Muscle of leg (tissue), 11 donors: ENCODE results near the gene TICAM2. TPM values are rescaled to one million over a fixed set of nuclear protein-coding genes. Genes with fewer than 3 reads are reported as not detected.

Experiments
- DNase-seq: peaks from one replicate; pipeline ENCODE4 v3.0.0; 2013
- H3K27ac ChIP-seq: one replicate; pipeline ENCODE4 v1.5.1; 2013; ENCODE audit warnings: mild to moderate bottlenecking, low read length, control low read depth
- H3K27me3 ChIP-seq: one replicate; pipeline ENCODE4 v1.6.1; 2013; ENCODE audit warnings: low read length; ENCODE audit not compliant: control insufficient read depth, insufficient read depth
- H3K36me3 ChIP-seq: one replicate; pipeline ENCODE4 v1.6.1; 2013; ENCODE audit warnings: low read length; ENCODE audit not compliant: control insufficient read depth, insufficient read depth
- H3K4me1 ChIP-seq: one replicate; pipeline ENCODE4 v1.6.1; 2013; ENCODE audit warnings: low read length; ENCODE audit not compliant: control insufficient read depth, insufficient read depth
- H3K4me3 ChIP-seq: one replicate; pipeline ENCODE4 v1.5.1; 2013; ENCODE audit warnings: low read length, control low read depth
- H3K9me3 ChIP-seq: replicated peaks from 2 replicates; pipeline ENCODE4 v1.6.1; 2013; ENCODE audit warnings: low read depth, low read length; ENCODE audit not compliant: control insufficient read depth
- WGBS: methylation state at CpG from one replicate; pipeline ENCODE4 v1.1.5; 2013; ENCODE audit warnings: missing lambda C conversion rate; ENCODE audit not compliant: insufficient coverage; 5-methylcytosine and 5-hydroxymethylcytosine counted together
- polyA plus RNA-seq, 8 donors: library from polyadenylated mRNA; unstranded; fragments of 120-200 nt; gene quantifications; one replicate each; pipeline versions ENCODE4 v1.2.1 to v1.2.3, GENCODE V29; 2013; ENCODE audit warnings: inconsistent platforms in 1 of 8, low replicate concordance in 1 of 8; ENCODE audit not compliant: insufficient read length in 8 of 8, insufficient read depth in 1 of 8
- total RNA-seq: library from RNA; stranded (reverse); fragments of 120-200 nt; gene quantifications from one replicate; pipeline ENCODE4 v1.2.4, GENCODE V29; 2013

The TICAM2 gene
- total and polyA plus RNA-seq, 9 donors, result 3.3 to 7.9 (median 6.4) TPM

DNA sequence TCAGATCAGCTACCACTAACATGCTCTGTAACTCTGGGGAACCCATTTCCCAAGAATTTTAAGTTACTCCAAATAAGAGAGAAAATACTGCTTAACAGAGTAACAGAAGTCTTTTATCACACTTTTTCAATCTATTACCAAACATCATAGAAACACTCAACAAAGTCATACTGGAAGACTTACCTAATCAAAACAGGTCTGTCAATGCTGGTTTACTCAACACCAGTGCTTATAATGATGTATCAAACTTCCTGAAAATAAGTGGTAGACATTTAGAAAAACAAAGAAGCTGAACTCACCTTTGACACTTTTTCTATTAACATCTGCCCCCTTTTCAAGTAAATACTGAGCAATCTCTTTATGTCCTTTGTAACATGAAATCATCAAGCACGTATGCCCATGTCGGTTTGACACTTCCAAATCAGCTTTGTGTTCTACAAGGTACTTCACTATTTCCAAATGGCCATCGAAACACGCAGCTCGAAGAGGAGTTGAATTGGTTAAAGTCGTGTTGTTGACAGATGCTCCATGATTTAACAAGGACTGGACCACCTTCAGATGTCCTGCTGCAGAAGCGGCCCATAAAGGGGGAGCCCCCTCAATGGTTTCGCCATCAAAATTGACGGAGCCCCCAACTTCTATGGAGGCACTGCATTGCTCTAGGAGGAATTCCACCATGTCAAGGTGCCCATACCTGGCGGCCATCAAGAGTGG is 59.5 kb downstream of the TICAM2 start:
- H3K27me3 ChIP-seq, result no peaks in the 10 kb centered on the region
- H3K4me3 ChIP-seq, result peak overlapping the region; percentile 64
- H3K9me3 ChIP-seq, result peaks cover 9% of the 10 kb centered on the region
- WGBS, result 43% methylated on average over 5 of the region's 10 CpGs
- H3K4me1 ChIP-seq, result peaks cover 7% of the 10 kb centered on the region
- peak overlapping the region; percentile 96 for H3K27ac ChIP-seq
- peak; percentile 21 for DNase-seq
- peaks cover 21% of the 10 kb centered on the region for H3K36me3 ChIP-seq

DNA sequence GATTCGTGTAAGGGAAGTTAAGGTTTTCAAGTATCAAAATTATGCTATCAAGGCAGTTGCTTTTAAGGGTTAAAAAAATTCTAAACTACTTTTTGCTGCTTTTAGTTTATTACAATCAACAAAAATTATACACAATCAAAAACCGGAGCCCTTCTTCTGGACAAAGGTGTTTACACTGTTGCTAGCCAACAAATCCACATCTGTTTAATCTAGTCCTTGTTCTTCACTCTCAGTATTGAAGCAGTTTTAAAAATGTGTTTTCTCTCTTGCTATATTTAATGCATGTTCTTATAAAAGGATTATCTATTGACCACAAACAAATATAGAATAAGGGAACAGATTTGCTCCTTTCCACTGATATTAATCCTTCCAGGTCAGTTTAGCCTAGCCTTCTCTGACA is 60.2 kb downstream of the TICAM2 start:
- no peaks in the 10 kb centered on the region for H3K27me3 ChIP-seq
- peak overlapping the region; percentile 64 for H3K4me3 ChIP-seq
- H3K9me3 ChIP-seq, result peaks cover 9% of the 10 kb centered on the region
- peak; percentile 77 for DNase-seq
- WGBS, result no CpG with 5 or more reads among the region's 2 CpGs
- H3K4me1 ChIP-seq, result peaks cover 7% of the 10 kb centered on the region
- peaks cover 23% of the 10 kb centered on the region for H3K36me3 ChIP-seq
- H3K27ac ChIP-seq, result peak overlapping the region; percentile 96

DNA sequence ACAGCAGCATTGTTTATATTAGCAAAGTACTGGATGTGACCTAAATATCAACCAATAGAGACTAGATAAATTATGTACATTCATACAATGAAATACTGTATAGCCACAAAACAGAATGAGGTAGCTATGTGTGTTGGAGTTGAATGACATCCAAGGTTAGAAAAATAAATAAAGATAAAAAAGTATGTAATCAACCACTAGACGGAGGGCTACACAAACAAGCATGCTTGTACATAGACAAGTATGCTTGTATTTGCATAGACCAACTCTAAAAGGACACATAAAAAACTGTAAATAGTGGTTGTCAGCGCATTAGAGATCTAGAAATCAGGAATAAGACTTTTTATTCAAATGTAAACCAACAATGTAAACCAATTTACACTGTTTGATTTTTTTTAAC is 60.7 kb downstream of the TICAM2 start:
- peak; percentile 44 for DNase-seq
- H3K4me1 ChIP-seq, result peaks cover 7% of the 10 kb centered on the region
- H3K27ac ChIP-seq, result peak overlapping the region; percentile 29
- peak overlapping the region; percentile 64 for H3K4me3 ChIP-seq
- no CpG with 5 or more reads among the region's 2 CpGs for WGBS
- no peaks in the 10 kb centered on the region for H3K27me3 ChIP-seq
- H3K9me3 ChIP-seq, result peaks cover 9% of the 10 kb centered on the region
- H3K36me3 ChIP-seq, result peaks cover 23% of the 10 kb centered on the region

DNA sequence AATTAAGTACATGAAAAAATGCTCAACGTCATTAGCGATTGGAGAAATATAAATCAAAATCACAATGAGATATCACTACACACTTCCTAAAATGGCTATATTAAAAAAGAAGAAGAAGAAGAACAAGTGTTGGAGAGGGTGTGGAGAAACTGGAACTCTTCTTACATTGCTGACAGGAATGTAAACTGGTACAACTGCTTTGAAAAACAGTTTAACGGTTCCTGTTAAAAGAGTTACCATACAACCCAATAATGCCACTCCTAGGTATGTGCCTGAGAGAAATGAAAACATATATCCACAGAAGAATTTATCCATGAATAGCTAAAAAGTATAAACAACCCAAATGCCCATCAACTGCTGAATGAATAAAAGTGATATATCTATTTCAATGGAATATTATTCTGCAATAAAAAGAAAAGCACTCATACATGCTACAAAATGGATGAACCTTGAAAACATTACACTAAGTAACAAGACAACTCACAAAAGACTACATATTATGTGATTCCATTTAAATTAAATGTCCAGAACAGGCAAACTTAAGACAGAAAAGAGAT is 66.7 kb downstream of the TICAM2 start:
- H3K4me3 ChIP-seq, result no peak overlapping the region

DNA sequence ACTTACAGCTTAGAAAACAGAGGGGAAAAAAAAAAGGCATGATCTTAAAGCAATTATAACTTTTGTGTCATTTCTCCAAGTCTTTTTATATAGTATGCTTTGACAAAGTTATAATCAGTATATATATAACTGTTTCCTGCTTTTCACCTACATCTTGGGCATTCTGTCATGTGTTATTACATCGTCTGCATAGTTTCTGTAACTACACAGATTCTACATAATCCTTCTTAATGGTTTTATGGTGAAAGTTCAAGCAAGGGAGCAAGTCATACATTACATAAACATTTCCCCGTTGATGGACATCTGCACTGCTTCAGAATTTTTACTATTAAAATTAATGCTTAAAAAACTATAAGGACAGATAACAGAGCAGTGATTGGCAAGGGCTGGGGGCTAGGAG is 69.8 kb downstream of the TICAM2 start:
- WGBS, result no CpG with 5 or more reads among the region's 2 CpGs
- peaks cover 4% of the 10 kb centered on the region for H3K9me3 ChIP-seq
- no peak overlapping the region for H3K4me3 ChIP-seq
- no peaks in the 10 kb centered on the region for H3K4me1 ChIP-seq
- peaks cover 6% of the 10 kb centered on the region for H3K36me3 ChIP-seq
- no peak for DNase-seq
- H3K27me3 ChIP-seq, result no peaks in the 10 kb centered on the region
- H3K27ac ChIP-seq, result no peak overlapping the region

More for the DNA sequence above, 66.7 kb downstream of the TICAM2 start:
- Histone ChIP-seq H3K27me3 (no peaks in the 10 kb centered on the region), H3K36me3 (peaks cover 19% of the 10 kb centered on the region), H3K27ac (no peak overlapping the region), H3K9me3 (peaks cover 4% of the 10 kb centered on the region), H3K4me1 (no peaks in the 10 kb centered on the region)
- WGBS, result no CpG with 5 or more reads among the region's 3 CpGs
- DNase-seq, result no peak

DNA sequence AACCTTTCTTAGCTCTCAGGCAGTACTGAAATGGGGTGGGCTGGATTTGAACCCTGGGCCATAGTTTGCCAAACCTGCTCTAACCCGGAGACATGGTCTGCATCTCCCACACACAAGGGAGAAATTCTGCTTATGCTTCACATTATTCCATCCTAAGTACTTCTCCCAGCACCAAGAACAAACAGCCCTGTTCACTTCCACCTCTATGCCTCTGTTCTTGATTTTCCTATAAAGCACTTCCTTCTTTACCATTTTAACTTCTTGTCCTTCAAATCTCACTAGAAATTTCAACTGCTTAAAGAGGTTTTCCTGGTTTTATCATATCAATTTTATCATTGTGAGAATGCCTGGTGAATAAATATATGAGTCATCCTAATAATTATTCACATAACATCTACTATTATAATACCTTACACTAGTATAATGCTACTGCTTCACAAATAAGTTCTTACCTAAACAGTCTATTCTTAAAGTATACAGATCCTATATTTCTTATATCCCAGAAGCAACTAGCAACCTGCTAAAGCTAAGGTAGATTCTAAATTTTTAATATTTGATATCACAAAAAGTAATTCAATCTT is 70.4 kb downstream of the TICAM2 start:
- no peaks in the 10 kb centered on the region for H3K27me3 ChIP-seq
- DNase-seq, result no peak
- H3K9me3 ChIP-seq, result peaks cover 4% of the 10 kb centered on the region
- no peak overlapping the region for H3K4me3 ChIP-seq
- H3K36me3 ChIP-seq, result peaks cover 3% of the 10 kb centered on the region
- no peaks in the 10 kb centered on the region for H3K4me1 ChIP-seq
- H3K27ac ChIP-seq, result no peak overlapping the region
- WGBS, result 67% methylated on average over 1 of the region's 1 CpG

DNA sequence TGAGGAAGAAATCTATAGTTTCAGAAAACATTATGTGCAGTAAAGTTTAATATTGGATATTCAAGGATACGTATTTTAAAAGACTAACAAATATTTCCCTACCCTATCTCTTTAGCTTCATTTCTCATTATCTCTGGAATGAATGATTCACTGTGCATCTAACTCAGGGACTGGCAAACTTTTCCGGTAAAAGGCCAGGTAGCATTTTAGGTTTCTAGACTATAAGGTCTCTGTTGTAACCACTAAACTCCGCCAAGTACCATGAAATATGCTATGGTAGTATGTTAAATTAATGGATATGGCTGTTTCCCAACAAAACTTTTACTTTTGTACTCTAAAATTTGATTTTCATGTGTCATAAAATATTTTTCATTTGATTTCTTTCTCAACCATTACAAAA is 70.9 kb downstream of the TICAM2 start:
- Histone ChIP-seq H3K9me3 (peaks cover 4% of the 10 kb centered on the region), H3K4me1 (no peaks in the 10 kb centered on the region), H3K36me3 (peaks cover 3% of the 10 kb centered on the region), H3K27ac (no peak overlapping the region), H3K27me3 (no peaks in the 10 kb centered on the region), H3K4me3 (no peak overlapping the region)
- no peak for DNase-seq
- no CpG with 5 or more reads among the region's 3 CpGs for WGBS

DNA sequence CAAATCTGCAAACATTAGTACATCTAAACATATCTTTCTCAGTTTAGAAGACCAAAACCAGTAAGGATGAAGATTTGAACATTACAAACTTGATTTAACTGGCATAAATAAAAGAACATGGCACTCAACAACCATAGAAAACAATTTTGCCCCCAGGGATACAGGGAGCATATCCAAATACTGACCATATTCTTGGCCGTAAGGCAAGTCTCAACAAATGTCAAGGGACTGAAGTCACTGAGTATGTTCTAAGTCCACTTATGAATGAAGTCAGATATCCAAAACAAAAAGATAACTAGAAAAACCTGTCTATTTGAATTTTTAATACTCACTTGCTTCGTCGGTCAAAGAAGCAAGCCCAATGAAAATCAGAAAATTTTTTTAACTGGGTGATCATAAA is 71.9 kb downstream of the TICAM2 start:
- H3K9me3 ChIP-seq, result peaks cover under 1% of the 10 kb centered on the region
- H3K4me3 ChIP-seq, result no peak overlapping the region
- H3K27me3 ChIP-seq, result no peaks in the 10 kb centered on the region
- peaks cover under 1% of the 10 kb centered on the region for H3K36me3 ChIP-seq
- DNase-seq, result peak; percentile 57
- H3K4me1 ChIP-seq, result no peaks in the 10 kb centered on the region
- no CpG with 5 or more reads among the region's 3 CpGs for WGBS
- no peak overlapping the region for H3K27ac ChIP-seq
